Heart left ventricle (tissue), 13 donors: ENCODE data around the gene DCLK1.

Experiments
- POLR2A ChIP-seq, 2 donors: fragments of 450-650 bp; IDR thresholded peaks; one replicate each; pipeline ENCODE4 v1.6.1; 2017; ENCODE audit warnings: antibody characterized with exemption in 2 of 2, mild to moderate bottlenecking in 2 of 2, moderate library complexity in 2 of 2
- TF ChIP-seq, protein P1 (sequence below), 12 donors: fragments of 200-600 bp; sonication (generic) in 4 of 12; IDR thresholded peaks; one replicate each; pipeline versions ENCODE4 v1.5.0 to v1.8.0; 2018 to 2022; ENCODE audit warnings: antibody characterized with exemption in 12 of 12, mild to moderate bottlenecking in 5 of 12
- donor health status: ischemic (EF 13 %, LVEDD 7.1; RV severe dilation, severe dysfunction).
- donor health status: DM: no; HTN: yes; CAD: no.
- donor health status: DM: no; HTN: no; CAD: no.
- donor health status: ischemic (EF 25% LVEDD 6.9; RV normal size, moderate dysfunction).
- donor health status: ischemic (EF 25% LVEDD 5.7; RV mildly dilated, moderate dysfunction).
- donor health status: ischemic (EF 35%, LVEDD 5.7; RV mildly dilated, moderate dysfunction).
- donor health status: nonischemic (EF 11% LVEDD 7.7; RV severe dilation, severe dysfunction).
- donor health status: DM: yes; HTN: yes; CAD: no.
- donor health status: PGD.
- donor health status: ischemic (EF 29% LVEDD 5.4; RV normal size, mild dysfunction).
- donor health status: nonischemic (EF 23%, LVEDD 6.1; RV moderate dilation, normal function).

DNA sequence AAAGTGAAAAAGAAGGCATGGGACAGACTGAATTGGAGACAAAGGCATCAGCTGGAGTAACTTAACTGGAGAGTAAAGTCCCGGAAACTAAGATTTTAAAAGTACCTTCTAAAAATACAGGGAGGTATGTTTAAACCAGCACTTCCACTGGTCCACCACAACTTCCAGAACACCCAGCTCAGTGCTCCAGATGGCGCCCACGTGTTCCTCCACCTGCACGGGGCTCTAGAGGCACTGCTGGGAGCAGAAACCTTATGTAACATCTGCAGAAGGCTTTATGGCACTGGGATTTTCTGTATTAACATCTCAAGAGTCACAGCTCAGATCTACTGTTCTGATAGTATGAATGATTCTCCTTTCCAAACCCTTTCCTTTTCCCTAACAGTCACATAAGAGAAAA is 252.1 kb downstream of the DCLK1 start:
- TF ChIP-seq, protein P1, sequence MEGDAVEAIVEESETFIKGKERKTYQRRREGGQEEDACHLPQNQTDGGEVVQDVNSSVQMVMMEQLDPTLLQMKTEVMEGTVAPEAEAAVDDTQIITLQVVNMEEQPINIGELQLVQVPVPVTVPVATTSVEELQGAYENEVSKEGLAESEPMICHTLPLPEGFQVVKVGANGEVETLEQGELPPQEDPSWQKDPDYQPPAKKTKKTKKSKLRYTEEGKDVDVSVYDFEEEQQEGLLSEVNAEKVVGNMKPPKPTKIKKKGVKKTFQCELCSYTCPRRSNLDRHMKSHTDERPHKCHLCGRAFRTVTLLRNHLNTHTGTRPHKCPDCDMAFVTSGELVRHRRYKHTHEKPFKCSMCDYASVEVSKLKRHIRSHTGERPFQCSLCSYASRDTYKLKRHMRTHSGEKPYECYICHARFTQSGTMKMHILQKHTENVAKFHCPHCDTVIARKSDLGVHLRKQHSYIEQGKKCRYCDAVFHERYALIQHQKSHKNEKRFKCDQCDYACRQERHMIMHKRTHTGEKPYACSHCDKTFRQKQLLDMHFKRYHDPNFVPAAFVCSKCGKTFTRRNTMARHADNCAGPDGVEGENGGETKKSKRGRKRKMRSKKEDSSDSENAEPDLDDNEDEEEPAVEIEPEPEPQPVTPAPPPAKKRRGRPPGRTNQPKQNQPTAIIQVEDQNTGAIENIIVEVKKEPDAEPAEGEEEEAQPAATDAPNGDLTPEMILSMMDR (IDR thresholded peaks at IDR 0.05), result no peak
- TF ChIP-seq POLR2A (IDR thresholded peaks at IDR 0.05), result no peak
